Esophagus squamous epithelium (tissue), 4 donors: Measurements from ENCODE around the gene GPC5.
"Not testable (repeated sequence)": the region's sequence is repeated elsewhere in the genome, so short reads cannot be mapped to it uniquely, and the experiment has no call there.

Experiments used
- CTCF ChIP-seq, 6 experiments: fragments of 450-650 bp in 4 of 6; fragments of 200-600 bp in 2 of 6; sonication (generic) in 2 of 6; IDR thresholded peaks; one replicate each; pipeline ENCODE4 v1.5.1; 2016 to 2019; ENCODE audit warnings: antibody characterized with exemption in 6 of 6, mild to moderate bottlenecking in 4 of 6, moderate library complexity in 4 of 6
- POLR2A ChIP-seq, 4 donors: fragments of 450-650 bp; IDR thresholded peaks; one replicate each; pipeline ENCODE4 v1.6.1; 2017; ENCODE audit warnings: antibody characterized with exemption in 4 of 4, mild to moderate bottlenecking in 4 of 4, moderate library complexity in 3 of 4

DNA sequence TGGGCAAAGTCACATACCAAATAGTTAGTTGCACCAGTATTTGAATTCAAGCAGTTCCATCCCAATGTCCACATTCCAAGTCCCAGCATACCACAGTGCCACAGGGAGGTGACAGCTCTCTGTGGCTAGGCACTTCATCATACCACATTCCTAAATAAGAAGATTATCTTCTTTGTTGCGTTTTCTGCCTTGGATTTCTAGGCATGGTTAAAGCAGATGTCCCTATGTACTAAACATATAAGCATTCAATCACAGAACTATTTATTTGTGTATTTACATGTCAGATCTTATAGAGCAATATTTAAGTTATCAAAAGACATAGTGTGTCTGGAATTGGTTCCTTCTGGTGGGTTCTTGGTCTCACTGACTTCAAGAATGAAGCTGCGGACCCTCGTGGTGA lies 403.4 kb downstream of the GPC5 start:
- TF ChIP-seq CTCF, POLR2A (IDR thresholded peaks at IDR 0.05): not testable (repeated sequence)
